GM19463 (cell line): Measurements from ENCODE around the gene DEFB124.
"Not testable (repeated sequence)": the region's sequence is repeated elsewhere in the genome, so short reads cannot be mapped to it uniquely, and the experiment has no call there.

Experiments used
- ATAC-seq: cut with Tn5 transposase; IDR thresholded peaks from one replicate; pipeline ENCODE4 v1.9.1; 2021; ENCODE audit warnings: mild to moderate bottlenecking, moderate library complexity; ENCODE audit not compliant: unreplicated experiment

The DEFB124 gene

GRCh38 chr20:31489152-31489551, 14.2 kb upstream of the DEFB124 start:
- ATAC-seq = no peak

- no peak for ATAC-seq
Observed at GRCh38 chr20:31488115-31488514, 13.2 kb upstream of the DEFB124 start.

- no peak for ATAC-seq
Observed at GRCh38 chr20:31485450-31486339, 10.8 kb upstream of the DEFB124 start.

- no peak for ATAC-seq
Observed at GRCh38 chr20:31484001-31484400, 9.1 kb upstream of the DEFB124 start.

- no peak for ATAC-seq
Observed at GRCh38 chr20:31476643-31477215, 1.8 kb upstream of the DEFB124 start.

- no peak for ATAC-seq
Observed at GRCh38 chr20:31476294-31476585, 1.3 kb upstream of the DEFB124 start.

- no peak for ATAC-seq
Observed at GRCh38 chr20:31475472-31476293, 756 bp upstream of the DEFB124 start.

- ATAC-seq = peak; percentile 73
Observed at GRCh38 chr20:31474097-31474436, 860 bp downstream of the DEFB124 start.

GRCh38 chr20:31473331-31474096, 1.4 kb downstream of the DEFB124 start:
- ATAC-seq = peak; percentile 22

- no peak for ATAC-seq
Observed at GRCh38 chr20:31472395-31473330, 2.3 kb downstream of the DEFB124 start.

- ATAC-seq = not testable (repeated sequence)
Observed at GRCh38 chr20:31470946-31471345, 4.0 kb downstream of the DEFB124 start.

GRCh38 chr20:31454361-31454760, 20.6 kb downstream of the DEFB124 start:
- ATAC-seq = no peak

- no peak for ATAC-seq
Observed at GRCh38 chr20:31452575-31452974, 22.4 kb downstream of the DEFB124 start.

GRCh38 chr20:31449511-31450414, 25.2 kb downstream of the DEFB124 start:
- ATAC-seq = no peak

- ATAC-seq = no peak
Observed at GRCh38 chr20:31446084-31446819, 28.7 kb downstream of the DEFB124 start.

- no peak for ATAC-seq
Observed at GRCh38 chr20:31440012-31440659, 34.8 kb downstream of the DEFB124 start, which contains the start of gene DEFB123. DEFB123 (plus strand) TSS chr20:31440632; CDS start chr20:31440699, 67 bp downstream.

GRCh38 chr20:31430568-31431115, 44.3 kb downstream of the DEFB124 start:
- ATAC-seq = no peak
